Muscle of arm (tissue), 12 donors: Measurements from ENCODE around the gene PLCL1. TPM values are rescaled to one million over a fixed set of nuclear protein-coding genes. Genes with fewer than 3 reads are reported as not detected.

Experiments
- DNase-seq: peaks from one replicate; pipeline ENCODE4 v3.0.0-alpha.2; 2013
- polyA plus RNA-seq, 12 donors: library from polyadenylated mRNA; unstranded; fragments of 120-200 nt; gene quantifications; one replicate each; pipeline ENCODE4 v1.2.1, GENCODE V29; 2013; ENCODE audit not compliant: insufficient read length in 12 of 12

Gene PLCL1
- polyA plus RNA-seq, 12 donors, result 7.8 to 24.6 (median 17.0) TPM; not detected in 1

GRCh38 chr2:197946562-197946961, 142.2 kb downstream of the PLCL1 start:
- no peak for DNase-seq

DNA sequence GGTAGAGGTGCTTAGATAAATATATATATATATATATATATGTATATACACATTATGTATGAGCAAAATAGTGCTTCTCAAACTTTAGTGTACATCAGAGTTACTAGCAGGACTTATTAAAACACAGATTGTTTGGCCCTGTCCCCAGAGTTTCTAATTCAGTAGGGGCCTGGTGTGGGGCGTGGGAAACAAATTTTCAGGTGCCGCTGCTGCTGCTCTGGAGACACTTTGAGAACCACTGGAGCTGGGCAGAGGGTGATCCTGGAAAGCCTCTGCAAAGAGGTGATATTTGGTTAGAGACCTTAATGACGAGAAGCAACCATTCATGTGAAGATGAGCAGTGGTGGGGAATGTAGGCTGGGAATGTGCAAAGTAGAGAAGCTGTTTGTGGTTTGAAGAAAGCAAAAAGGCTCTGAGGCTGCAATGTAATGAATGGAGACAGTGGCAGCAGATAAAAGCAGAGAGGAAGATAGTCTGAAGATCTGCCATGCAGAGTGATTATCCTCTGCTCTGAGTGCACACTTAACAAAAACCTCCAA, 142.9 kb downstream of the PLCL1 start:
- no peak for DNase-seq

- DNase-seq, result no peak
Measured at GRCh38 chr2:197949224-197949623, 144.8 kb downstream of the PLCL1 start.

DNA sequence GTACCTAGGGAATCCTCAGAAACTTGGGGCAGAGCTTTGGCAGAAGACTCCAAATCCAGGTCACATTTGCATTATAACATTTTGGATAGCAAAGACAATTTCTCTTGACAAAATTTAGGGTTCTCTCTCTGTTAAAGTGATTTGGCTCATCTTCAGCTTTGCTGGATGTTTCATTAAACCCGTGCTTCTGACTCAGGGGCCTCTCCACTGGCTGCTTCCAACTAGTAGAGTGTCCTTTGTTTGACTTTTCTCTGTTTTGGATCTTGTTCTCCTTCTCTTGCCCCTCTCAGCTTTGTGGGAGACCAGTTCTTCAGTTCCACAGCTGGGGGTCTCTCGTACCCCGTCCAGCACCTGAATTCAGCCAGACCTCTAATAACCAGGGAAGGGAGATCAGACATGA, 145.6 kb downstream of the PLCL1 start:
- DNase-seq, result peak; percentile 22

GRCh38 chr2:197950724-197951123, 146.3 kb downstream of the PLCL1 start:
- DNase-seq, result no peak

DNA sequence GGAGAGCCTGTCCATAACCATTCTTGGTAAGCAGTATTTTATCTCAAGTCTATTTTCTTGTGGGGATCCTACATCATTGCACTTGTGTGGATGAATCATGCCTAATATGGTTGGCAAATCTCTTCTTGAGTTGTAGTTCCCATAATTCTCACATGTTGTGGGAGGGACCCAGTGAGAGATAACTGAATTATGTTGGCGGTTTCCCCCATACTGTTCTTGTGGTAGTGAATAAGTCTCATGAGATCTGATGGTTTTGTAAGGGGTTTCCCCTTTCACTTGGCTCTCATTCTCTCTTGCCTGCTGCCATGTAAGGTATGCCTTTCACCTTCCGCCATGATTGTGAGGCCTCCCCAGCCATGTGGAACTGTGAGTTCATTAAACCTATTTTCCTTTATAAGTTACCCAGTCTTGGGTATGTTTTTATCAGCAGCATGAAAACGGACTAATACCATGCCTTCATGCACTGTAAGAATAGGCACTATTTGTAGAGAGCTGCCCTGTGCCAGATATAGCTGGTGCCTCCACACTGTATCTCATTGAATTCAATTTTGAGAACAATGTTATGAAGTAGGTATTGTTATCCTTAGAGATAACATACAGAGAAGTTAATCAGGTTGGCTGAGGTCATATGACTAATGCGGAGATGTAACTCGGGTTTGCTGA, 148.3 kb downstream of the PLCL1 start:
- no peak for DNase-seq

DNA sequence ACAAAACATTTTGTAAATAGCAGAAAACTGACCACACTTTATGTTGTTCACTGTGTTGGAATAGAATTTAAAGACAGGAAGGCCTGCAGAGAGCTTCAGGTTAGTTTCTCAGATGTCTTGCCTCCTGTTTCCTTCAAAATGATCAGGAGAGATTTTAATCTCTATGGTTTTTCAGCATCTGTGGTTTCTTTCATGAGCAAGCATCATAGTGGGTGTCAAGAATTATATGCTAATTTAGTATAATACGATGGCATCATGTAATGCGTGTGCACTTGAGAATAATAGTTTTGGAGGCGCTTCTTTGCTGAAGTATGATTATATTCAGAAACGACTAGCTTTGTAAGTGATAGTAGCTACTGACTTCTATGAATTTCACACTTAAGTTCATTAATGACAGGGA, 149.9 kb downstream of the PLCL1 start:
- no peak for DNase-seq

GRCh38 chr2:197958592-197959150, 154.3 kb downstream of the PLCL1 start:
- no peak for DNase-seq

DNA sequence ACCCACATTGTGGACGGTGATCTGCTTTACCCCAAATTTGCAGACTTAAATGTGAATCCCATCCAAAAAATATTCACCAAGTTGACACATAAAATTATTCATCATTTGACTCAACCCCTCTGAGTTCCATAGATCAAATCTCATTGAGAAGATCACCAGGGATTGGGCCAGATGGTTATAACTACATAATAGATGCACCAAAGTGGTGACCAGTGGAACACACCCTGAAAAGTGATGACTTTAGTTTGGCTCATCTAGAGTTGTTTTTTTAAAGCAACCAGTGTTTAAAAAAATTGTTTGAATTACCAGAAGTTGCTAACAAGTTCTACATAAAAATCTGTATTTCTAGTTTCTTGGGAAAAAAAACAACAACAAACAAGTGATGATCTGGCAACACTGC, 155.0 kb downstream of the PLCL1 start:
- DNase-seq, result no peak

DNA sequence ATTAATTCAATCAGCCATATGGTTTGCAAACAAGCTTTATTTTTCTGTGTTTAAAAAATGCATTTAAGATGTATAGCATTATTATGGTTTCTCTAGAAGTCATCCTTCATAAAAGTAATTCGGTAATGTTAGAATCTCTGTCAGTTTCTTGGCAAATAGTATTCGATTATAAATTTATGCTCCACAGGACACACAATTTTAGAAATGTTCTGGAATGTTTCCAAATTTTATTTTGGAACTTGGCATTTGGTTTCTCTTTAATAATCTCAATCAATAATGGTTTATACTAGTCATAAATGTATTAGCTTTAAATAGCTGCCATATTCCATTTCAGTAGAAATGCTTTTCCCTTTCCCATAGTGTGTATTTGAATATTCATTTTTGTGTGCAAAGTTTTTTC, 156.4 kb downstream of the PLCL1 start:
- DNase-seq, result no peak

DNA sequence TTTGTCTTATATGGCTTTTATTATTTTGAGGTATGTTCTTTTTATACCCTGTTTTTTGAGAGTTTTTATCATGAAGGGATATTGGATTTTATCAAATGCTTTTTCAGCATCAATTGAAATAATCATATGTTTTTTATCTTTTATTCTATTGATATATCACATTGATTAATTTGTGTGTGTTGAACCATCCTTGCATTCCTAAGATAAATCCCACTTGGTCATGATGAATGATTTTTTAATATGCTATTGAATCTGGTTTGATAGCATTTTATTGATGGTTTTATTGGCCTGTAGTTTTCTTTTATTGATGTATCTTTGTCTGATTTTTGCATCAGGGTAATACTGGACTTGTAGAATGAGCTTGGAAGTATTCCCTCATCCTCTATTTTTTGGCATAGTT, 160.3 kb downstream of the PLCL1 start:
- no peak for DNase-seq

- DNase-seq, result no peak
Measured at GRCh38 chr2:197965756-197966155, 161.4 kb downstream of the PLCL1 start.

DNA sequence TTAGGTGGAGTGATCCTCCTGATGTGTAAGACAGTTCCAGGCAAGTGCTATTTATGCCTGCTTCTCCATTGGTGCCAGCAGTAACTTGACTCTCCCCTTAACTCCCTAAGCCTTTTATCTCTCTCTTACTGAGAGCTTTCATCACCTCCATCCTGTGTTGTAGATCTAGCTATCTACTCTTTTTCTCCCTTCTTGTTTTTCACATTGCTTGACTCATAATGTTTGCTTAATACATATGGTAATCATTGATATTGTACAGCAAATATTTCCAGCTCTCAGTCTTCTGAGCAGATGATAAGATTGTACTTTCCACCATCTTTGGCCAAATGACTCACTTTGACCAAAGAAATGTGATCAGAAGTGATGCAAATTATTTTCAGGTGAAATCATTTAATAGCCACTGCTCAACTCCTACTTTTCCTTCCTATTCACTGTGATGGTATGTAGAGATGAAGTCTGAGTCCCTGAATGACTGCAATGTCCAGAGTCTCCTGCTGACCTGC, 165.0 kb downstream of the PLCL1 start:
- DNase-seq, result no peak

DNA sequence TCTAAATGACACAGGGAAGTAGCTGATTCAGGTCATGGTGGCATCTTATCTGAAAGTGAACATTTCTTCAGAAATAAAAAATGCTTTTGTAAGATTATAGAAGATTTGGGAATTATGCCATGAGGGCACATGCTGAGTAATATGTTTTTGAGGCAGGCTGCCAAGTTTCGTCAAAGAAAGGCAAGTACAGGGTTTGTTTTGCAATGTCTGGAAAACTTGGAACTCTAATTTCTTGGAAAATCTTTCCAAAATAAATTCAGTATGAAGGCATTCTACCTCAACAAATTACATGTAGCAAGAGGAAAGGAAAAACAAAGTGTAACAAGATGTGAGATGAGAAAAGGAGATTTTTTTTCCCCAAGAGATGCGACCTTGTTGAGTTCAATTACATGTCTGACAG, 167.7 kb downstream of the PLCL1 start:
- DNase-seq, result peak; percentile 41

GRCh38 chr2:197972587-197972986, 168.2 kb downstream of the PLCL1 start:
- DNase-seq, result no peak

DNA sequence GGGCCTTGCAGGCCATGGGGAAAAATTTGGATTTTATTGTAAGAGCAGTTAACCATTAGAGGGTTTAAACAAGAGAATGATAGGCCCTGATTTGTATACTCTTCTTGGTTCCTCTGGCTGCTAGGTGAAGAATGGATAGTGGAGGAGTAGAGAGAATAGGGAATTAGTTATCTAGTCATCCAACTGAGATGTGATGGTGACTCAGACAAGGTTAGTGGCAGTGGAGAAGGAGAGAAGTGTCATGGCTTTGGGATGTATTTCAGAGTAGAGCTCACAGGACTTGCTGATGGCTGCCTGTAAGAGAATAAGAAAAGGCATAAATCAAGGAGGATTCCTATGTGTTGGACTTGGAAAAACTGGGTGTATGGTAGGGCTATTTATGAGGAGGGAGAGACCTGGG, 169.4 kb downstream of the PLCL1 start:
- DNase-seq, result no peak

GRCh38 chr2:197975931-197976519, 171.6 kb downstream of the PLCL1 start:
- peak; percentile 84 for DNase-seq

DNA sequence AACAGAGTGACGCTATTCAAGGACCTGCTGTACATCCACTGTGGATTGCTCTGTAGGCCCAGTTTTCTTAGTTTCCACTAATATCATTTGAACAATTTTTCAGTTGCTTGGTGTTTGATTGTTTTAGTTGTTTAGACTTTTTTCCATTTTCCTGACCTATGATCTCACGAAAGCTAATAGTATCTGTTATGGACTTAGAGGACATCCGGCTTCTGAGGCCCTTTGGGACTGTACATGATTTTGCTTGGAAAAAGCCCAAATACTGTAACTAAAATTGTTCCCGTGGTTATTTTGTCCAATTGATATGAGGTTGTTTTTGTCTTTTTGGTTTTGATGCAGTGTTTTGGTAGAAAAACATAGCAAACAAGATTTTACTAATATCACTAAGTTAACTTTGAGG, 174.6 kb downstream of the PLCL1 start:
- DNase-seq, result no peak

DNA sequence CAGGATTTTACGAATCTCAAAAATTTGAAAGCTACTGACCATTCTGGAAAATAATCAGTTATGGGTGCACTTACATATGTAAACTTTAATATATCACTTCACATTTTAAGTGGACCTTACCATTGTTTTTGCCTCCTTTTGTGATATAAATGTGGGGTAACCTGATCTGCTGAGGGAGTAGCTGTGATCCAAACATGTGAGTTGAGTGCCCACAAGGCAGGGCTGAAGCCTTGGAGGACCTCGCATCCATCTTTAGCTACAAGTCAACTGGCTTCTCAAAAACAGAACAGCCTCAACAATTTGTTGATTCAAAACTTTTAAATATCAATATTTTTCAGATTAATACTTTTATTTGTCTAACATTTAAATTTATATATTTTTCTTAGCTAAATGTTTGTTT, 178.2 kb downstream of the PLCL1 start:
- DNase-seq, result no peak

DNA sequence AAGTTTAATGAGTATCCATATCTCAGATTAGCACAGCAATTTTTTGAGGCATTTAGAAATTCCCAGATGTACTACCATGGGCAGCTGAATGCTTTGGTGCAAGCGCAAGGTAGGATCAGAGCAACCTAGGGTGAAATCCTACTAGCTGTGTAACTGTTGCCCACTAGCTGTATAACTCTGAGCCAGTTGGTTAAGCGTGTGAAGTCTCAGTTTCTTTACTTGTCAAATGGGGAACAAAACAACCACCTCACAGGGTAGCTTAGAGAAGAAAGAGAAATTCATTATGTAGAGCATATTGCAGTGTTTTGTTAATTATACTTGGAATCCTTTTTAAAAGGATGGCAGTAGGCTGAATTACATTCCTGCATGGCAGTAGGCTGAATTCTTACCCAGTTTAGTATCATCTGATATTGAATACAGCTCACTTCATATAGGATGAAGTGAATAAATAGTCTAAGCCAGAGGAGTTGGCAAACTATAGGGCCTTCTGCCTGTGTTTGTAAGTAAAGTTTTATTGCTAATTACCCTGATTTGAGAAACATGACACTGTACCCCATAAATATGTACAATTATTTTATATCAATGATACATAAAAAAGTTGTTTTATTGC, 180.7 kb downstream of the PLCL1 start:
- no peak for DNase-seq

DNA sequence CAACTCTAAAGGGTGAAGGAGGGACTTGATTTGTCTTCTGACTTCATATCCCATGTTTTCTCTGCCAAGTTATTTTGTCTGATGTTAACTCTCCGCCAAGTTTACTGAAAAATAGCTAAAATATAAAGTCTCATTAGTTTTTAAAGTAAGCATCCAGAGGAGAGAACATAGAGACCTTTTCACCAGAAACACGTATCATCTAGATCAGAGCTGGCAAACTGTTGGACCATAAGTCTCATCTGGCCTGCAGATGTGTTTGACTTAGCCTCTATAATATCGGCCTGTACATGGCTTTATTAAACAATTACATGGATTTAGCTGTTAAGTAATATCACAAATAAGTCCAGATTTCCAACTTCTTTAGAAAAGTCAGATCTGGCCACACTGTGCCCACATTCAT, 182.6 kb downstream of the PLCL1 start:
- DNase-seq, result no peak

DNA sequence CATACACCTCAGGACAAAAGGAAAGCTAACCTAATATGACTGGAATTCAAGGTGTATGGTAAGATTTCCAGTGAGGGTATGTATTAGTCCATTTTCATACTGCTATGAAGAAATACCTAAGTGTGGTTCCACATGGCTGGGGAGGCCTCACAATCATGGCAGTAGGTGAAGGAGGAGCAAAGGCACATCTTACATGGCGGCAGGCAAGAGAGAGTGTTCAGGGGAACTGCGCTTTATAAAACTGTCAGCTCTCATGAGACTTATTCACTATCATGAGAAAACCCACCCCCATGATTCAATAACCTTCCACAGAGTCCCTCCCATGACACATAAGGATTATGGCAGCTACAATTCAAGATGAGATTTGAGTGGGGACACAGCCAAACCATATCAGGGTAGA, 186.0 kb downstream of the PLCL1 start:
- no peak for DNase-seq
